GM18499 (cell line): ENCODE data around the gene SCARB1.

Source experiments
- ATAC-seq: cut with Tn5 transposase; IDR thresholded peaks from one replicate; pipeline ENCODE4 v1.9.1; 2021; ENCODE audit warnings: moderate number of reproducible peaks; ENCODE audit not compliant: insufficient read depth, unreplicated experiment

Gene SCARB1

DNA sequence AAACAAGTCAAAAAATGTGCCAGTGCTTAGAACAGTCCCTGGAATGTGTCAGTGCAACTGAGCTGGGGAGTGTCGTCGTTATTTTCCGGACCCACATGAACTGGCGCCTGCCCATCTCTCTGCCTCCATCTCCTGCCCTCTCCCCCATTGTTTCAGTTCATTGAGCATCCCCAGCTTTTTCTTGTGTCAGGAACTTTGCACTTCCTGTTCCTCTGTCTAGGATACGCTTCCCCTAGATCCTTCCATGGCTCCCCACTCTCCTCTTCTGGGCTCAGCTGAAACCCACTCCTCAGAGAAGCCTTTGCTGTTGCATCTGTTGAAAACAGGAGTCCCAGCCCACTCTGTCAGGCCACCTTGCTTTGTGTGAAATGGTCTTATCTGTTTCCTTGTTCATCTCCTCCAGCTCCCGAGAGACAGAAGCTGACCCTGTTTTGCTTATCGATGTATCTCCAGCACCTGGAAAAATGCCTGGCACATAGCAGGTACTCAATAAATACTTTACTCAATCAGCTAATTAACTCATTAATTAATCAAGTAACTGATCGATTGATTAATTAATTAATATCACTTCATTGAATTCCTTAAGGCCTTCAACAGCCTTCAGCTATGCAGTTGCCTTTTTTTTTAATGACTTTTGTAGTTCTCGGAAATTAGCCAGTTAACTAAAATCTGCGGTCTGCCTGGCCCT, 2.7 kb upstream of the SCARB1 start:
- ATAC-seq = no peak

DNA sequence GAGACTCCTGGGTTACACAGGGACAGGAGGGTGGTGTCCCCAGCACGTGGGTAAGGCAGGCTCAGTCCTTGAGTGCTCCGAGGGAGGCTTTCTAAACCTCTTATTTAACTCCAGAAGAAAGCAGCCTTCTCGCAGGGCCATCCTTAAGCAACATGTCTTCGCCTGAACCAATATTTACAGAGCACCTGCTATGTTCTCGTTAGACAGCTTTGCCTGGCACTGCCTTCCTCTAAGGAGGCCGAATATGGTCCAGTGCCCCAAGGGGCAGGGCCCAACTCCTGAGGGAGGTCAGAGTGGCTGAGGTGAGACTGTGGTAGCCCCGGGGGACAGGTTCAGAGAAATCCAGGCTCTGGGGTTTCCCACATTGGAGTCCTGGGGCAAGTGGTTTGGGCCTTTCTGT, 2.1 kb upstream of the SCARB1 start:
- no peak for ATAC-seq

DNA sequence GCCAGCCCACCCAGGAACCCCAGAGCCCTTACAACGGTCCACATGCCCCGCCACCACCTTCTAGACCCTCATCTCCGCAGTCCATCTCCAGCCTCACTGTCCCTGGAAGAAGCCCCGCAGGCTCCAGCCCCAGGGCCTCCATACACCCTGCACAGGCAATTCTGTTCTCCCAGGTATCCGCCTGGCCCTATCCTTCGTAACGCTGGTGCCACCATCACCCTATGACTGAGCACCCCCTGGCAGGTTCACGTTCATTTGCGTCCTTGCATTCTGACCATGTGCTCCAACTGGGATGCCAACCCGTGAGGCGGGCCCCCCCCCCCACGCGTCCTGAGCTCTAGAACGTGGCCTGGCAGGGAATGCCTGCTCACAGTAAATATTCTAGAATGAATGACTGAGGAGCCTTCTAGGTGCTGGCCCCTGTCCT, 675 bp upstream of the SCARB1 start:
- no peak for ATAC-seq

DNA sequence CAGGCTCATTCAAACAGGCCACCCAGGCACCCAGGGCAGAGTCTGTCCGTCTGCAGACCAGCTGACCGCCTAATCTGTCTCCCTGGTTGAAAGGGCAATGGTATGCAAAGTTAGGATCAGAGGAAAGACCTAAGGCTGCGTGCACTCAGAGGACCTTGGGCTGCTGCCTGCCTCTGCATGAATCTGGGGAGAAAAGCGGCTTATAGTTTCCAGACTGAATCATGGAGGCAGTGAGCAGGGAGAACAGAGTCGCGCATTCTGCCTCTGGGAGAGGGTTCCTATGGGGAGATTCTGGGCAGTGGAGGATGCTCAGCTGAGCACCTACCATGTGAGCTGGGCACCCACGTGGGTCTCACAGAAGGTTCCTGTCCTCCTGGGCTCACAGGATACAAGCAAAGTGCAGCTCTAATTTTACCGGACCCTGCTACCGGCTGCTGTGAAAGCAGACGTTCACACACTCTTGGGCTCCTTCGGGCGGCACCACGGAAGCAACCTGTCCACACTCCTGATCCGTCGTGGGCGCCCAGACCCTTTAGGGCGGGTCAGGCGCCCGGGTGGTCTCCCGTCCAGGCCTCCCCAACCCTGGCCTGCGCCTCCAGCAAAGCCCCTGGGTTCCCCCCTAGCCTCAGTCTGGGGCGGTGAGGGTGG, 772 bp downstream of the SCARB1 start:
- ATAC-seq = no peak

DNA sequence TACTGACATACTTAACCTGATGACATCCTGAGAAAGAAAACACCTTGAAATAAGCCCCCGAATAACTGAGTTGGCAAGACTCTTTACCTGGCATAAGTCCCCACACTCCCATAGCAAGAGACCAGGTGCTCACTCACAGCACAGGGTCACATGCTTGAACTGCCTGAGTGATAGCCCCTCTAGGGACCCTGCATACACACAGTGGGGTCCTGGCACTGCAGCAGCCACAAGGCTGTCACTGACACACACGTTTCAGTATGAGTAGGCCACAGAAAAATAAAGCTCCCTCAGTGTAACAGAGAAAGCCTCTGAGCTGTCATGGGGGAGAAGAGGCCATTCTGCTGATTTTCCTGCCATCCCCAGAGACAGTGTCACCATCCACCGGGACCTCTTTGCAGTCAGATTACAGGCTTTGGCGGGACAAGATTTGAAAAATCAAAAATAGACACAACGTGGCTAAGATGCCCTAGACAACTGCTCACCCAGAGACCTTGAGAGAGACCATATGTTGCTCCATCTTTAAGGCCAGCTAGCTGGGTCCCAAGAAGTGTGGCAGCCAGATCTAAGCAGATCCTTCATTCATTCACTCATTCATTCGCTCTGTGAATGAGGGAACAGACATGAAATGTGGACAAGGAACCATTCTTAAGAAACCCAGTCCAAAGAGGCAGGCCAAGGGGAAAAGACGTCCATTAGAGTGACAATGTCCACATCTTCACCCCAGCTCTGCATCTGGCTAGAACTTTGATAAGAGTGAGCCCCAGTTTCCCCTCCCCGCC, 1.6 kb downstream of the SCARB1 start:
- no peak for ATAC-seq

DNA sequence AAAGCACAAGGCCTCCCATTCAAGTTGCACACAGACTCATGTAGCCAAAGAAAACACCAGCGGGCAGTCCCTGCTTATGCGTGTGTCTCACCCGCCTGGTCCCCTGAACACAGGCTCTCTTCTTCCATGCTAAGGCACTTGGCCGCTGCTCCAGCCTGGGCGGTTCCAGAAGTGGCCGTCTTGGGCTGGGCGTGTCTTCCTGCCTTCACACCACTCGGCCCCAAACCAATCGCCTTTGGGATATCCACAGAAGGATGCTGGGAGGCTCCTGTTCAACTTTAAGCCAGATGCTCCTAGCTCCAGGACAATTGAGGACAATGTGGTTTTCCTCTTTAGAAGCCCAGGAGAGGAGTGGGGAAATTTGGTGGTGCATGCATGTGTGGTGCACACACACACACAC, 2.2 kb downstream of the SCARB1 start:
- ATAC-seq = no peak

DNA sequence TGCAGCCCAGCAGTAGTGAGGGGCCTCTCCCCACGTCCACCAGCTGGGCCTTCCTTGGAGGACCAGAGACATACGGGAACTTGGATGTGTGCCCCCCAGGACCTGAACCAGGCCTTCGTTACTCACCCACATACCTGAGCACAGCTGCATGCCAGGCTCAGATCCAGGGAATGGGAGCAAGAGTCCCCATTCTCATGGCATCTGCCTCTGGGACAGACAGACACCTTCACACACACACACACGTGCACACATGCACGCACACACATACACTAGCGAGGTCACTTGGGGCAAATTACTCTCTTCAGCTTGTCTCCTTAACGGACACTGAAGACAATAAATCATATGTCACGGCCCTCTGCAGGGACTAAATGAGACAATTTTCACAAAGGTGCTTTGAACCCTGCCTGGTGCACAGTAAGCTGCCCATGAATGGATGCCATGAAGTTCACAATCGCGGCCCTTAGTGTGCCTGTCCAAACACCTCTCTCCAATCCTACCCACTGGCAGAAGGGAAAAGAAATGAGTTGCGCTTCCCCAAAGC, 5.7 kb downstream of the SCARB1 start:
- ATAC-seq = no peak

DNA sequence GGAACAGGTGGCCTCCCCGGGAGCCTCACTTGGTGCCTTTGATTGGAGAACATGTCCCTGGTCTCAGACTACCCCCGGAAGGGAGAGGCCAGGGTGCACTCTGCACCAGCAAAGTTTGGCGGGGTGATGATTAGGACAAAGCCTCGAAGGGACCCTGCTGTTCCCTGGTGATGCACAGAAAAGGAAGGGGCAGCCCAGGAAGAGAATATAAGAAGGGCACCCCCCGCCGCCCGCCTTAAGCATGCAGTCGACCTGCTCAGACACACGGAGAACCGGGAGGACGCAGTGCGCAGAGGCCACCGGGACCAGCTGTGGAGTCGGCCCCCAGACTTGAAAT, 6.9 kb downstream of the SCARB1 start:
- ATAC-seq = no peak

DNA sequence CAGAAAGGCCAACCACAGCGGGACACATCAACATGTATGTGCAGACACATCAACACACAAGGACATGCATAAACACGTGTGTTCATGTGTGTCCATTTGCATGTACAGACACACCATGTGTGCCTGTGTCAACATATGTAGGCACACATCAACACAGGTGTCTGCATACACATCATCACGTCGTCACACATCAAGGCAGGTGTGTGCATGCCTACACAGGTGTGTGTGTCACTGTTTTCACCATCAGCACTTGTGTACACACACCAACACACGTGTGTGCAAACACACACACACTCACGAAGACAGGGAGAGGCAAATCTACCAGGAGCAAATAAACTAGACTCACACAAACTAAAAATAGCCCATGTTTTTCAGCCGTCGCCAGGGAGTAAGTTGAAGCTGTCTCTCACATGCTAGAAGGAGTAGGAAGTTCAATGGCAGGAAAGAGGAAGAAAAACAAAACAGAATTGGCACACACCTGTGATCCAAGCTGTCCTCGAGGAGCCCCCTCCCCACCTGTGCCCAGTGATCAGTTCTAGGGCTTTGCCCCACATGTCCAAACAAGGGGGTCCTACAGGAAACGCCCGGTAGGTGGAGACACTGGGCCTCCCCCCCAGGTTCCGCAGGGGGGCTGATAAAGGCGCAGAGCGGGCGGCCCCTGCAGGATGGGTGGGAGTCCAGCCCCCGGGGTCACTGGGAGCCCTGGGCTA, 7.4 kb downstream of the SCARB1 start:
- ATAC-seq = no peak

DNA sequence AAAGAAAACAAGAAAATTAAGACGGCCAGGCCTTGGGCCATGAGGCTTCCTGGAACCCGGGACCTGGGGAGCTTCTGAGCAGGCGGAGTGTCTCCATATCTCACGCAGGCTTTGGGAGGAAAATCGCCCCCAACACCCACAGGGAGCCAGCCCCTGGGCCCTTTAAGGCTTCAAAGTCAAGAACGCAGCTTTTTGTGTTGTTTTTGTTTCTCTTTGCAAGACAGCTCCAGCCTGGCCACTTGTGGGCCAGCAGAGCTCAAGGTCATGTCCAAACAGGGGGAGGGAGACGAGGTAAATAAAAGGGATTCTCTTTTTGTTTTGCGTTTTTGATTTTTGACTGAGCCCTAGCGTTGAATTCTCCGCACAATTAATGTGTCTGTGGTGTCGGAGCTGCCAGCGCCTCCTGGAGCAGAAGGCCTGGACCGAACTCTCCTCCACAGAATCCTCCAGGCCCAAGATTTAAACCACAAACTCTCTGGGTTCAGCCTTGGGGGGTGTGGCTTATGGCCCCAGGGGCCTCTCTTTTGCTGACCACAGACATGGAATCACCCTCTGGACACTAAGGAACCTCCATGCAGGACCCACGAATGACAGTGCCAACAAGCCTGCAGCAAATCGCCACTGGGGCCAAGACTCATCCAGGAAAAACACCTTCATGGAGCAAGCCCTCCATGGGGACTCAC, 8.2 kb downstream of the SCARB1 start:
- ATAC-seq = no peak

DNA sequence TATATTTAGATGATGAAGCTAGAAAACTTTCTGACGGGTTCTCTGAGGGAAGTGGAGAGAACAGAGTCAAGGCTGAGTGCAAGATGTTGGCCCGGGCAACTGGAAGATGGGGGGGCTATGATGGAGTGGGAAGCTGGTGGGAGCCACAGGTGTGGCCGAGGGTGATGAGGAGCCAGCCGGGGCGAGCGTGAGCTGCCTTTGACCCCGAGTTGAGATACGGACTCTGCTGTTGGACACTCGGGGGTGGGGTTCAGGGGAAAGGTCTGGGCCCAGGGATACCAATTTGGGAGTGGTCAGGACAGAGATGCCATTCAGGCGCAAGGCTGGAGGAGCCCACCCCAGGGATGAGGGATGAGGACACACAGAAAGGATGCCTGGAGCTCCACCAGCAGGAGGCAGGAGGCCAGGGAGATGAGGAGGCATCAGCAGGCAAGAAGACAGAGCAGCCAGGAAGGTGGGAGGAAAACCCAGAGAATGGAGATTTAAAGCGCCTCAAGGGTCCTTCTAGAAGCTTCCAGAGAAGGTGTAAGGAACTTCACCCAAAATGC, 9.0 kb downstream of the SCARB1 start:
- no peak for ATAC-seq

DNA sequence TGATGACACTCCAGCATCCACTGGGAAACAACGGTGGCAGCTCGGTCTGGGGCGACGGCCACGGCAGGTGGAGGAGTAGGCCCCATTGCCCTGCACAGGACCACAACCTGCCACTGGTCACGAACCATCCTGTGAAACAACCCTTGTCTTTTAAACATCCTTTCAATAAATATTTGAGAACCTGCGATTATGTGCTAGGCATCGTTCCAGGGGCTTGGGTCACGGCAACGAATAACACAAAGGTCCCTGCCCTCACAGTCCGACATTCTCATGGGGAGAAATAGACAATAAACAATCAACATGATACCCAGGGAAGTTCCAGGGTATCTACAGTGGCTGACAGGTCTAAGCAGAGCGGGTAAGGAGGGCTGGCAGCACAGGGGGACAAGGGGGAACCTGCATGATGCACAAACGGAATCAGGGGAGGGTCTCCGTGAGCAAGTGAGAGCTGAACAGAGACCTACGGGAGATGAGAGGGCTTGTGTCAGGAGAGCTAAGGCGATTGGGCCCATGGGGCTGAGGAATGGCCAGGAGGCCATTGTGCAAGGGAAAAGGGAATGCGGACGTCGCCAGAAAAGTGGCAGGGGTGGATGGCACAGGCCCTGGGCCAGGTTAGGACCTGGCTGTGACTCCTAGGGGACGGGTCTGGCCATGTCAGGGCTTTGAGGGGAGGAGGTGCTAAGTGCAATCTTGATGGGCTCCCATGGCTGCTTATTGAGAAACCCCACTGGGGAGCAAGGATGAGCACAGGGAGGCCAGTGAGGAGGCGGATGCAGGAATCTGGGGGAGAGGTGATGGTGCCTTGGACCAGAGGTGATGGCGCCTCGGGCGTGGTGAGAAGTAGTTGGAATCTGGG, 9.7 kb downstream of the SCARB1 start:
- no peak for ATAC-seq

DNA sequence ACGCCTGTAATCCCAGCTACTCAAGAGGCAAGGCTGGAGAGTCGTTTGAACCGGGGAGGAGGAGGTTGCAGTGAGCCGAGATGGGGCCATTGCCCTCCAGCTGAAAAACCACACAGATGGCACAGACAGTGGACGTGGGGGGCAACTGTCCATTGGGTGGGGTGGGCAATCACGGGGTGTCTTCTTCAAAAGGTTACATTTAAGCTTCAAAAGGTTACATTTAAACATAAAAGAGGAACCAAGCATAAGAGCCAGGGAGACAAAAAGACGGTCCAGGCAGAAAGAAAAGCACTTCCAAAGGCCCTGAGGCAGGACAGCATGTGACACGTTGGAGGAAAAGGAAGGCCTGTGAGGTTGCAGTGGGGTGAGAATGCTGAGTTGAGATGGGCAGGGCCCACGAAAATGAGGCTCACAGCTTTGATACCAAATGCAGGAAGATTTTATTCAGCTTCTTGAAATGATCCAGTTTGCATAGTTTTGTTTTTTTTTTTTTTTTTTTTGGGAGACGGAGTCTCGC, 10.7 kb downstream of the SCARB1 start:
- ATAC-seq = no peak

DNA sequence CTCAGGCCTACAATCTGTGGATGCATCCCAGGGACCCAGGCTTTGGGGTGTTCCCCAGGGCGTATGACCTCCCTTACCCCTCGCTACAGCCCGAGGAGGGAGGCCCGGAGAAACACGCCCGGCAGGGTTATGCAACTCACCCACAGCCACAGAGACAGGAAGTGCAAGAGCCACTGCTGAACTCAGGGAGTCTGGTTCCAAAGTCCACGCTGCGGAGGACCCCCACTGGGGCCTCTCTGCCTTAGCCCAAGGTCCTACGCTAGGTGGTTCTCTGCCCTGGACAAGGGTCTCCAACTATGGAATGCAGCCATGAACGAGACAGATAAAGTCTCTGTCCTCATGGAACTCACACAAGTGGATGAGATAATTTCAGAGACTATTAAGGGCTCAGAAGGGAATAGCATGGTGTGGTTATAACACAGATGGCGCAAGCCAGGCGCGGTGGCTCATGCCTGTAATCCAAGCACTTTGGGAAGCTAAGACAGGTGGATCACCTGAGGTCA, 11.3 kb downstream of the SCARB1 start:
- no peak for ATAC-seq

DNA sequence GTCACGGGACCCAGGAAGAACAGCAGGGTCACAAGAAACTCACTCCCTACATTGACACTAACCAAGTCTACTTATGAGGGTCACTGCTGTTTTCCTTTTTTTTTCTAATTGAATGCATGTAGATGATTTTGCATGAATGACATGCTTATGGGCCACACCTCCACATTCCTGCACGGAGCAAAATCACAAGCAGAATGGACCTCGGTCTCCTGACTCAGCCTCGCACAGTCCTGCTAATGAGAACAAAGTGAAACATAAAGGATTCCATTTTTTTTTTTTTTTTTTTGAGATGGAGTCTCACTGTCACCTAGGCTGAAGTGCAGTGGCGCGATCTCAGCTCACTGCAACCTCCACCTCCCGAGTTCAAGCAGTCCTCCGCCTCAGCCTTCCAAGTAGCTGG, 12.3 kb downstream of the SCARB1 start:
- no peak for ATAC-seq

DNA sequence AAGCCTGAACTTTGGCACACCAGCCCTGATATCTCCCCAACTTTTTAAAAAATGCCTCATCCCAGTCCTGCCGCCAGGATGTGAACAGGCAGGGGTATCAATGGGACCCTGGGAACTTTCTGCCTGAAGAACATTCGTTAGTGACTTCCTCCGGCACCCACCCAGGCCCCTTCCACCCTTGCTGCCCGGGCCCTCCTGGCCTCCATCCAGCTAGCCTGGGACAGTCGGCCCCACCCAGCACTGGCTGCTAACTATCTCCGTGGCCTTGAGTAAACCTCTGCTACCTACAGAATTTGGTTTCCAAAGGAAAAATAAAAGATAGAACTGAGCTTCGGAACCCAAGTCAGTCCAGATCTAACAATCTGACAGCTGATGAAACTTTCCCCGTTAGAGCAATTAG, 14.3 kb downstream of the SCARB1 start:
- no peak for ATAC-seq

DNA sequence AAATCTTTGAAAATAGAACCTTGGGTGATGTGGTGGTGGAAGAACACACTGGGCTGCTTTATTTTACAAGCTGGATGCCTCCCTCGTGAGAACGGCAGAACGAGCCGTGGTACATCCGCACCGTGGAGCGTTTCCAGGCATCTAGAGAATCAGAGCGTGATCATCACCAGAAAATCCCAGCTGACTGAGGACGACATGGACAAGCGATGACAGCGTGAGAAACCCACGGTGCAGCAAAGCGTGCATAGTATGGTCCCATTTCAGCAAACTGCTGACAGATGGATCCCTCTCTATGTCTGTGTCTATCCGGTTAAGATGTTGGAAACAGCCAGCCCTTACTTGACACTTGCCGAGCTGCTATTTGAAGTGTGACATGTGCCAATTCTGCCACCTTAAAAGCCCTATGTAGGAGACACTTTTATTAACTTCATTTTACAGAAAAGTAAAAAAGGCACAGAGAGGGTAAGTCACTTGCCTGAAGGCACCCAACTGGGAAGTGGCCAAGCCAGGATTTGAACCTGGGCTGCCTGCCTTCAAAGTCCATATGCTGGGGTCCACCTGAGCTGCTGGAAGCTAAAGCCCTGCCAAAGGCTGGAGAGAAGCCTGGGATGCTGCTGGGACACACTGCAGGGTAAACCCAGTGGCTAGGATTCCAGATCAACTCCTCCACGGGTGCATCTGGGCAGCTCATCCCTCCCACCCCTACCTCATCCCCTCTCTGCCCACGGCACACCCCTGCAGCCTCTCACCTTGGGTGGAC, 14.9 kb downstream of the SCARB1 start:
- ATAC-seq = no peak
